Left lung (tissue), 10 donors: ENCODE data around the gene MYF6. TPM values are rescaled to one million over a fixed set of nuclear protein-coding genes. Genes with fewer than 3 reads are reported as not detected.

Source experiments
- ATAC-seq: fragments of 200-7000 bp; cut with Tn5 transposase; one replicate; pipeline ENCODE4 v1.9.1; 2020; ENCODE audit warnings: moderate library complexity
- DNase-seq, 4 donors: peaks; one replicate each; pipeline ENCODE4 v3.0.0-alpha.2; 2013 to 2020
- H3K27ac ChIP-seq, 2 donors: fragments of 200-600 bp; sonication (generic) in 1 of 2; one replicate each; pipeline versions ENCODE4 v1.5.0 to v1.8.0; 2020 to 2021
- H3K27me3 ChIP-seq, 2 donors: fragments of 200-600 bp; sonication (generic) in 1 of 2; one replicate each; pipeline versions ENCODE4 v1.5.0 to v1.8.0; 2020 to 2021
- H3K36me3 ChIP-seq, 2 donors: fragments of 200-600 bp; sonication (generic) in 1 of 2; one replicate each; pipeline versions ENCODE4 v1.5.0 to v1.8.0; 2020 to 2021
- H3K4me1 ChIP-seq, 2 donors: fragments of 200-600 bp; one replicate each; pipeline ENCODE4 v1.8.0; 2021
- H3K4me3 ChIP-seq, 2 donors: fragments of 200-600 bp; sonication (generic) in 1 of 2; one replicate each; pipeline versions ENCODE4 v1.5.0 to v1.8.0; 2020 to 2021; ENCODE audit warnings: mild to moderate bottlenecking in 1 of 2
- H3K9me3 ChIP-seq, 2 donors: fragments of 200-600 bp; sonication (generic) in 1 of 2; one replicate each; pipeline versions ENCODE4 v1.5.0 to v1.8.0; 2020 to 2021
- intact Hi-C, 2 donors: fragments of 100-400 bp; cut with DNase I; formaldehyde crosslinking; loops; one replicate each; pipeline versions ENCODE4 v1.11.2 to v1.14.2; 2022
- polyA plus RNA-seq, 6 donors: library from polyadenylated mRNA; unstranded; fragments of 120-200 nt; gene quantifications; one replicate each; pipeline ENCODE4 v1.2.1, GENCODE V29; 2013; ENCODE audit not compliant: insufficient read length in 6 of 6
- total RNA-seq, 2 donors: library from RNA; stranded (reverse); fragmentation: NEBNext Ultra II Directional; extraction: Animal tissue kit (Norgen Biotek cat#: 25700); gene quantifications; one replicate each; pipeline ENCODE4 v1.2.1, GENCODE V29; 2021
- TF ChIP-seq, protein P1 (sequence below), 2 donors: fragments of 200-600 bp; sonication (generic) in 1 of 2; IDR thresholded peaks; one replicate each; pipeline versions ENCODE4 v1.5.0 to v1.8.0; 2021; ENCODE audit warnings: antibody characterized with exemption in 2 of 2
- donor health status: DM: no; HTN: yes; CAD: no.
- donor health status: DM: no; HTN: no; CAD: no.

Gene MYF6
- total and polyA plus RNA-seq, 8 donors, result 0.13 to 0.46 (median 0.24) TPM; not detected in 2

- no peaks in the 10 kb centered on the region for H3K36me3 ChIP-seq
- TF ChIP-seq, protein P1, sequence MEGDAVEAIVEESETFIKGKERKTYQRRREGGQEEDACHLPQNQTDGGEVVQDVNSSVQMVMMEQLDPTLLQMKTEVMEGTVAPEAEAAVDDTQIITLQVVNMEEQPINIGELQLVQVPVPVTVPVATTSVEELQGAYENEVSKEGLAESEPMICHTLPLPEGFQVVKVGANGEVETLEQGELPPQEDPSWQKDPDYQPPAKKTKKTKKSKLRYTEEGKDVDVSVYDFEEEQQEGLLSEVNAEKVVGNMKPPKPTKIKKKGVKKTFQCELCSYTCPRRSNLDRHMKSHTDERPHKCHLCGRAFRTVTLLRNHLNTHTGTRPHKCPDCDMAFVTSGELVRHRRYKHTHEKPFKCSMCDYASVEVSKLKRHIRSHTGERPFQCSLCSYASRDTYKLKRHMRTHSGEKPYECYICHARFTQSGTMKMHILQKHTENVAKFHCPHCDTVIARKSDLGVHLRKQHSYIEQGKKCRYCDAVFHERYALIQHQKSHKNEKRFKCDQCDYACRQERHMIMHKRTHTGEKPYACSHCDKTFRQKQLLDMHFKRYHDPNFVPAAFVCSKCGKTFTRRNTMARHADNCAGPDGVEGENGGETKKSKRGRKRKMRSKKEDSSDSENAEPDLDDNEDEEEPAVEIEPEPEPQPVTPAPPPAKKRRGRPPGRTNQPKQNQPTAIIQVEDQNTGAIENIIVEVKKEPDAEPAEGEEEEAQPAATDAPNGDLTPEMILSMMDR (IDR thresholded peaks at IDR 0.05), result no peak
- H3K4me3 ChIP-seq, result no peak overlapping the region
- no peak for DNase-seq
- intact Hi-C loops, result no loop called here
- H3K4me1 ChIP-seq, result no peaks in the 10 kb centered on the region
- H3K27me3 ChIP-seq, result peaks cover 0 to 21% of the 10 kb centered on the region in 2 donors
- no peaks in the 10 kb centered on the region for H3K9me3 ChIP-seq
- no peak for ATAC-seq
- no peak overlapping the region for H3K27ac ChIP-seq
Measured at GRCh38 chr12:80720516-80720915, 13.1 kb downstream of the MYF6 start.

- Histone ChIP-seq H3K36me3 (no peaks in the 10 kb centered on the region), H3K4me3 (no peak overlapping the region), H3K27me3 (peaks cover 0 to 13% of the 10 kb centered on the region in 2 donors), H3K27ac (no peak overlapping the region), H3K9me3 (no peaks in the 10 kb centered on the region), H3K4me1 (no peaks in the 10 kb centered on the region)
- intact Hi-C loops, result no loop called here
- TF ChIP-seq, protein P1 (IDR thresholded peaks at IDR 0.05), result no peak
- DNase-seq, result no peak
- ATAC-seq, result no peak
Measured at GRCh38 chr12:80721326-80721725, 13.9 kb downstream of the MYF6 start.

DNA sequence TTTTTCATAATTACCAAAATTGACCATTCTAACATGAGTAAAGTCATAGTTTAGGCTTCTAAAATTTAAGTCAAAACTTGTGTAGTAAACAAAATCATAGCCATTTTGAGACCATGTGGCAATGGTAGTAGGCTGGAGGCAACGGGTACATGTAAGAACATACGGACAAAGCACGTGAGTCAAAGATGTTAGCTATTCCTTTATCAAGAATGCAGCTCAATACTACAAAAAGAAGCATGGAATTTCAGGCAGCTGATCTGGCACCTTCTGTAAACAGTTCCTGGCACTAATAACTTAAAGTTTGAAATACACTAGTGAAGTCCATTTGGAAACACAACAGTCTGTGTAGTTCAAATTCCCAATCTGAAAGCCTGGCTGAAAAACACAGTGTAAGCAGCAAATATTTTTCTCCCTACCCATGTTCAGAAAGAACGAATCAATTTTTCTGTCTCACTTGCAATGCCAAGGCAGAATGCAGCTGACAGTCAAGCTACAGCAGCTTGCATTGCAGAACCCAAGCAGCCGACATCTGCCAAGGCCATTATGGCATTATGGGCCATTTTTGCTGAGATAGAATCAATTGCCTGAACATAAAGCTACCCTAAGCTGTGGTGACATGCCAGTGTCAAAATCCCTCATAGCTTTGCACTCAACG, 38.5 kb downstream of the MYF6 start:
- TF ChIP-seq, protein P1 (IDR thresholded peaks at IDR 0.05), result no peak
- DNase-seq (no peak), ATAC-seq (no peak)
- no peak overlapping the region for H3K27ac ChIP-seq
- H3K4me3 ChIP-seq, result no peak overlapping the region
- H3K27me3 ChIP-seq, result no peaks in the 10 kb centered on the region
- no peaks in the 10 kb centered on the region for H3K36me3 ChIP-seq
- intact Hi-C loops, result no loop called here
- no peaks in the 10 kb centered on the region for H3K9me3 ChIP-seq
- no peaks in the 10 kb centered on the region for H3K4me1 ChIP-seq

DNA sequence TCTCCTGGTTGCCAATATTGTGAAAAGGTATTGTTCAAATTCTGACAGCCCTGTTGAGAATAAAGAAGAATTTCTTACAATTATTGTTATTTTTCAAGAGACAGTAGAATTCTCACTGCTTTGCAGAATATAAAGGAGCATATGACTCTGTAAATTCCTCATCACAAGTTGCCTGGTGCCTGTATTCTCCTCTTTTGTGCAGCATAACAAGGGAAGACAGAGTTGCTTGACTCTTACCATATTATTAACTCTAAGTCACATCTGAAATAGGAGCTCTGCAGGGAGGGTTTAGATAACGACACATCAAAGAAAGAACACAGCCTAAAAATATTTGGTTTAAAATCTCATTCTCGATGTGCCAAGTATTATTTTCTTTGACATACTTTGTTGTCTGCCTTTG, 40.4 kb downstream of the MYF6 start:
- no peaks in the 10 kb centered on the region for H3K27me3 ChIP-seq
- H3K36me3 ChIP-seq, result no peaks in the 10 kb centered on the region
- intact Hi-C loops, result no loop called here
- no peak overlapping the region for H3K27ac ChIP-seq
- ATAC-seq (no peak), DNase-seq (no peak)
- no peaks in the 10 kb centered on the region for H3K4me1 ChIP-seq
- TF ChIP-seq, protein P1 (IDR thresholded peaks at IDR 0.05), result no peak
- H3K4me3 ChIP-seq, result no peak overlapping the region
- H3K9me3 ChIP-seq, result no peaks in the 10 kb centered on the region

GRCh38 chr12:80749456-80749855, 42.0 kb downstream of the MYF6 start:
- no peak for ATAC-seq
- no peaks in the 10 kb centered on the region for H3K4me1 ChIP-seq
- TF ChIP-seq, protein P1 (IDR thresholded peaks at IDR 0.05), result no peak
- H3K36me3 ChIP-seq, result no peaks in the 10 kb centered on the region
- no peak overlapping the region for H3K4me3 ChIP-seq
- H3K27me3 ChIP-seq, result no peaks in the 10 kb centered on the region
- intact Hi-C loops, result no loop called here
- no peaks in the 10 kb centered on the region for H3K9me3 ChIP-seq
- no peak overlapping the region for H3K27ac ChIP-seq
- no peak for DNase-seq
